Measurements from ENCODE around the gene DLGAP4. TPM values are rescaled to one million over a fixed set of nuclear protein-coding genes. Genes with fewer than 3 reads are reported as not detected.

The DLGAP4 gene
- total RNA-seq, 1 experiment from 2014 or later = 40.3 TPM

GRCh38 chr20:36466089-36466488 lies 159.9 kb downstream of the DLGAP4 start (continued):
- TF ChIP-seq, protein P1, sequence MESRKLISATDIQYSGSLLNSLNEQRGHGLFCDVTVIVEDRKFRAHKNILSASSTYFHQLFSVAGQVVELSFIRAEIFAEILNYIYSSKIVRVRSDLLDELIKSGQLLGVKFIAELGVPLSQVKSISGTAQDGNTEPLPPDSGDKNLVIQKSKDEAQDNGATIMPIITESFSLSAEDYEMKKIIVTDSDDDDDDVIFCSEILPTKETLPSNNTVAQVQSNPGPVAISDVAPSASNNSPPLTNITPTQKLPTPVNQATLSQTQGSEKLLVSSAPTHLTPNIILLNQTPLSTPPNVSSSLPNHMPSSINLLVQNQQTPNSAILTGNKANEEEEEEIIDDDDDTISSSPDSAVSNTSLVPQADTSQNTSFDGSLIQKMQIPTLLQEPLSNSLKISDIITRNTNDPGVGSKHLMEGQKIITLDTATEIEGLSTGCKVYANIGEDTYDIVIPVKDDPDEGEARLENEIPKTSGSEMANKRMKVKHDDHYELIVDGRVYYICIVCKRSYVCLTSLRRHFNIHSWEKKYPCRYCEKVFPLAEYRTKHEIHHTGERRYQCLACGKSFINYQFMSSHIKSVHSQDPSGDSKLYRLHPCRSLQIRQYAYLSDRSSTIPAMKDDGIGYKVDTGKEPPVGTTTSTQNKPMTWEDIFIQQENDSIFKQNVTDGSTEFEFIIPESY (IDR thresholded peaks at IDR 0.05; ENCODE audit: extremely low read depth, insufficient replicate concordance, low read length) = no peak
- TF ChIP-seq TCF7L2 (IDR thresholded peaks at IDR 0.05; ENCODE audit: borderline replicate concordance, extremely low read depth, insufficient read depth, insufficient read length) (no peak), POLR2A (IDR thresholded peaks at IDR 0.05; ENCODE audit: borderline replicate concordance, extremely low read depth, insufficient read depth, insufficient read length) (no peak), EZH2 (IDR thresholded peaks at IDR 0.05) (no peak)

GRCh38 chr20:36467076-36467999 lies 161.2 kb downstream of the DLGAP4 start:
- intact Hi-C loops (cut with micrococcal nuclease) = no loop called here
- ChIA-PET CTCF (interaction anchor here (2.1 kb wide), 1 partner anchor 13 kb away, joined by 6 read pairs; no protein-coding TSS in a partner anchor), POLR2A (no interaction called here), RAD21 (ENCODE audit: low non-redundant PET in 1 of 2, low total read pairs in 2 of 2, uncharacterized antibody in 2 of 2, unreplicated experiment in 2 of 2) (no interaction called here)
- no peak overlapping the region for H3K9ac ChIP-seq (ENCODE audit: low read length)
- H3K27ac ChIP-seq (ENCODE audit: low read depth, low read length) = peak overlapping the region; percentile 18; the same call in 1 of the 2 replicates
- H3K9me3 ChIP-seq (ENCODE audit: control insufficient read depth in 1 of 2, insufficient read depth in 1 of 2, low read depth in 1 of 2, low read length in 2 of 2) = no peaks in the 10 kb centered on the region
- H2AFZ ChIP-seq (ENCODE audit: low read depth, low read length, poor library complexity, severe bottlenecking) = no peak overlapping the region
- H3K4me1 ChIP-seq (ENCODE audit: control insufficient read depth in 1 of 2, insufficient read depth in 2 of 2, low read length in 2 of 2) = peaks cover 68 to 85% of the 10 kb centered on the region in 2 experiments
- no peaks in the 10 kb centered on the region for H3K36me3 ChIP-seq (ENCODE audit: control insufficient read depth in 1 of 2, insufficient read depth in 2 of 2, low read length in 2 of 2)
- ATAC-seq (no peak), DNase-seq (ENCODE audit: low read depth, low spot score) (no peak)
- peak overlapping the region; percentile 98 for H3K4me2 ChIP-seq (ENCODE audit: low read length)
- H3K9me2 ChIP-seq (ENCODE audit: insufficient read depth) = no peaks in the 10 kb centered on the region
- H3K27me3 ChIP-seq (ENCODE audit: insufficient read depth, low read length) = no peaks in the 10 kb centered on the region
- no TSS peak for BruUV-seq (replicated peaks)
- H4K20me1 ChIP-seq (ENCODE audit: insufficient read depth) = no peaks in the 10 kb centered on the region; the same call in 1 of the 2 replicates
- H3K79me2 ChIP-seq (ENCODE audit: insufficient read depth, low read length) = peaks cover 57% of the 10 kb centered on the region
- no peak overlapping the region for H3K4me3 ChIP-seq (replicated peaks in 1 of 2; ENCODE audit: low read depth in 1 of 2, low read length in 2 of 2)
- TF ChIP-seq, protein P1 (IDR thresholded peaks at IDR 0.05; ENCODE audit: extremely low read depth, insufficient replicate concordance, low read length) = no peak
- no peak for TF ChIP-seq POLR2AphosphoS5 (IDR thresholded peaks at IDR 0.05; ENCODE audit: low read depth, low read length)
- TF ChIP-seq CEBPB (IDR thresholded peaks at IDR 0.05; ENCODE audit: low read depth) = no peak
- no peak for TF ChIP-seq JUND (IDR thresholded peaks at IDR 0.05)
- TF ChIP-seq ZNF274 (IDR thresholded peaks at IDR 0.05; ENCODE audit: low read depth, low read length) = no peak
- no peak for TF ChIP-seq CTCF (IDR thresholded peaks at IDR 0.05 in 2 of 3, conservative IDR thresholded peaks at IDR 0.05 in 1 of 3; ENCODE audit: borderline replicate concordance in 1 of 3, insufficient read depth in 1 of 3, low read depth in 2 of 3, low read length in 2 of 3)
- TF ChIP-seq EGR1 (IDR thresholded peaks at IDR 0.05; ENCODE audit: low read depth) = no peak
- TF ChIP-seq MAX (IDR thresholded peaks at IDR 0.05) = no peak
- no peak for TF ChIP-seq ELF1 (IDR thresholded peaks at IDR 0.05; ENCODE audit: borderline replicate concordance, low read depth)
- TF ChIP-seq ZFX (IDR thresholded peaks at IDR 0.05) = no peak
- no peak for TF ChIP-seq EZH2phosphoT487 (IDR thresholded peaks at IDR 0.05; ENCODE audit: borderline replicate concordance)
- TF ChIP-seq POLR2A (IDR thresholded peaks at IDR 0.05; ENCODE audit: borderline replicate concordance, extremely low read depth, insufficient read depth, insufficient read length) = no peak
